Loucy (cell line): Measurements from ENCODE around the gene BSND.
"Not testable (repeated sequence)": the region's sequence is repeated elsewhere in the genome, so short reads cannot be mapped to it uniquely, and the experiment has no call there.

Experiments
- EZH2phosphoT487 ChIP-seq: fragments of 200-600 bp; IDR thresholded peaks from 2 replicates; pipeline ENCODE4 v1.6.1; 2018; ENCODE audit warnings: antibody characterized with exemption, mild to moderate bottlenecking, moderate library complexity, borderline replicate concordance
- TF ChIP-seq, protein P1 (sequence below): fragments of 200-600 bp; sonication (generic); conservative IDR thresholded peaks from 2 replicates; pipeline ENCODE4 v1.5.1; 2014; ENCODE audit warnings: mild to moderate bottlenecking, antibody characterized with exemption, low read length

DNA sequence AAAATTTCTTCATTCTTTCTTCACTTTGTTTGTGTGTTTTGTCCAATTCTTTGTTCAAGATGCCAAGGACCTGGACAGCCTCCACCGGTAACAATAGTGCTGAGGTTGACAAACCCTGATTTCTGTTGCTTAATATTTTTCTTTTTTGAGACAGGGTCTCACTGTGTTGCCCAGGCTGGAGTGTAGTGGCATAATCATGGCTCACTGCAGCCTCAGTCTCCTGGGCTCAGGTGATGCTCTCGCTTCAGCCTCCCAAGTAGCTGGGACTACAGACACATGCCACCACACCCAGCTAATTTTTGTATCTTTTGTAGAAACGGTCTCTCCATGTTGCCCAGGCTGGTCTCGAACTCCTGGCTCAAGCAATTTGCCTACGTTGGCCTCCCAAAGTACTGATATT, 34.9 kb upstream of the BSND start:
- TF ChIP-seq, protein P1, sequence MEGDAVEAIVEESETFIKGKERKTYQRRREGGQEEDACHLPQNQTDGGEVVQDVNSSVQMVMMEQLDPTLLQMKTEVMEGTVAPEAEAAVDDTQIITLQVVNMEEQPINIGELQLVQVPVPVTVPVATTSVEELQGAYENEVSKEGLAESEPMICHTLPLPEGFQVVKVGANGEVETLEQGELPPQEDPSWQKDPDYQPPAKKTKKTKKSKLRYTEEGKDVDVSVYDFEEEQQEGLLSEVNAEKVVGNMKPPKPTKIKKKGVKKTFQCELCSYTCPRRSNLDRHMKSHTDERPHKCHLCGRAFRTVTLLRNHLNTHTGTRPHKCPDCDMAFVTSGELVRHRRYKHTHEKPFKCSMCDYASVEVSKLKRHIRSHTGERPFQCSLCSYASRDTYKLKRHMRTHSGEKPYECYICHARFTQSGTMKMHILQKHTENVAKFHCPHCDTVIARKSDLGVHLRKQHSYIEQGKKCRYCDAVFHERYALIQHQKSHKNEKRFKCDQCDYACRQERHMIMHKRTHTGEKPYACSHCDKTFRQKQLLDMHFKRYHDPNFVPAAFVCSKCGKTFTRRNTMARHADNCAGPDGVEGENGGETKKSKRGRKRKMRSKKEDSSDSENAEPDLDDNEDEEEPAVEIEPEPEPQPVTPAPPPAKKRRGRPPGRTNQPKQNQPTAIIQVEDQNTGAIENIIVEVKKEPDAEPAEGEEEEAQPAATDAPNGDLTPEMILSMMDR = not testable (repeated sequence)
- not testable (repeated sequence) for TF ChIP-seq EZH2phosphoT487
